ENCODE measurements around the gene FOXC2.

- TF ChIP-seq TOX (CRISPR knock-in tag; IDR thresholded peaks at IDR 0.05; ENCODE audit: borderline replicate concordance), result no peak
- no peak for TF ChIP-seq PATZ1 (CRISPR knock-in tag; IDR thresholded peaks at IDR 0.05; ENCODE audit: borderline replicate concordance)
- no peak for TF ChIP-seq CREB5 (CRISPR knock-in tag; IDR thresholded peaks at IDR 0.05; ENCODE audit: low read depth)
- TF ChIP-seq ZNF565 (CRISPR knock-in tag; conservative IDR thresholded peaks at IDR 0.05; ENCODE audit: low read depth), result no peak
- no peak for TF ChIP-seq OSR1 (CRISPR knock-in tag; IDR thresholded peaks at IDR 0.05)
- TF ChIP-seq TSHZ2 (CRISPR knock-in tag; IDR thresholded peaks at IDR 0.05), result no peak
- no peak for TF ChIP-seq ZNF70 (CRISPR knock-in tag; IDR thresholded peaks at IDR 0.05)
- no peak for TF ChIP-seq ZC3H10 (CRISPR knock-in tag; IDR thresholded peaks at IDR 0.05)
- no peak for TF ChIP-seq POU6F1 (CRISPR knock-in tag; IDR thresholded peaks at IDR 0.05; ENCODE audit: borderline replicate concordance, low read depth)
- TF ChIP-seq GLIS3 (CRISPR knock-in tag; IDR thresholded peaks at IDR 0.05), result no peak
- TF ChIP-seq ARNTL (CRISPR knock-in tag; IDR thresholded peaks at IDR 0.05; ENCODE audit: borderline replicate concordance, low read depth), result no peak
These were observed 33.6 kb upstream of the FOXC2 start for GRCh38 chr16:86533076-86533475.
